Astrocyte (in vitro differentiated cells and primary cell): ENCODE results near the gene LRRC4C.

Experiments
- EZH2 ChIP-seq: IDR thresholded peaks from 2 replicates; pipeline ENCODE4 v1.6.1; 2012; ENCODE audit warnings: mild to moderate bottlenecking, low read length, inconsistent platforms; ENCODE audit not compliant: insufficient read depth
- TF ChIP-seq, protein P1 (sequence below): IDR thresholded peaks from 2 replicates; pipeline ENCODE4 v1.5.1; 2011; ENCODE audit warnings: low read depth, mild to moderate bottlenecking, inconsistent platforms, low read length, moderate library complexity; ENCODE audit not compliant: insufficient read depth

DNA sequence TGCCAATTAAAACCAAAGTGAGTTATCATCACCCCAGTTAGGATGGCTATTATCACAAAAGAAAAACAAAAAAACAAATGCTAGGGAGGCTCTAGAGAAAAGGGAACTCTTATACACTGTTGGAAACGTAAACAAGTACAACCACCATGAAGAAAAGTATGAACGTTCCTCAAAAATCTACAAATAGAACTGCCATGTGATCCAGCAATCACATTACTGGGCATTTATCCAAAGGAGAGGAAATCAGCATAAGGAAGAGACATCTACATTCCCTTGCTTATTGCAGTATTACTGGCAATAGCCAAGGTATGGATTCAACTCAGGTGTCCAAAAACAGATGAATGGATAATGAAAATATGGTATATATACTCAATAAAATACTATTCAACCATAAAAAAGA, 1145.1 kb downstream of the LRRC4C start:
- TF ChIP-seq, protein P1, sequence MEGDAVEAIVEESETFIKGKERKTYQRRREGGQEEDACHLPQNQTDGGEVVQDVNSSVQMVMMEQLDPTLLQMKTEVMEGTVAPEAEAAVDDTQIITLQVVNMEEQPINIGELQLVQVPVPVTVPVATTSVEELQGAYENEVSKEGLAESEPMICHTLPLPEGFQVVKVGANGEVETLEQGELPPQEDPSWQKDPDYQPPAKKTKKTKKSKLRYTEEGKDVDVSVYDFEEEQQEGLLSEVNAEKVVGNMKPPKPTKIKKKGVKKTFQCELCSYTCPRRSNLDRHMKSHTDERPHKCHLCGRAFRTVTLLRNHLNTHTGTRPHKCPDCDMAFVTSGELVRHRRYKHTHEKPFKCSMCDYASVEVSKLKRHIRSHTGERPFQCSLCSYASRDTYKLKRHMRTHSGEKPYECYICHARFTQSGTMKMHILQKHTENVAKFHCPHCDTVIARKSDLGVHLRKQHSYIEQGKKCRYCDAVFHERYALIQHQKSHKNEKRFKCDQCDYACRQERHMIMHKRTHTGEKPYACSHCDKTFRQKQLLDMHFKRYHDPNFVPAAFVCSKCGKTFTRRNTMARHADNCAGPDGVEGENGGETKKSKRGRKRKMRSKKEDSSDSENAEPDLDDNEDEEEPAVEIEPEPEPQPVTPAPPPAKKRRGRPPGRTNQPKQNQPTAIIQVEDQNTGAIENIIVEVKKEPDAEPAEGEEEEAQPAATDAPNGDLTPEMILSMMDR, result no peak
- no peak for TF ChIP-seq EZH2
